Caco-2 (cell line): Measurements from ENCODE around the gene FARS2. TPM values are rescaled to one million over a fixed set of nuclear protein-coding genes. Genes with fewer than 3 reads are reported as not detected.

Experiments
- BruUV-seq: library from RNA; stranded (reverse); fragments of 400-500 nt; replicated peaks from 2 replicates; lab custom pipeline; 2021; lab: Mats Ljungman, UMichigan
- CTCF ChIA-PET: fragments of 300-600 bp; sonication (Branson Sonifier 250); formaldehyde crosslinking; loops from one replicate; lab custom pipeline; 2022; ENCODE audit warnings: antibody characterized with exemption; lab: Charles Lee
- POLR2A ChIA-PET: fragments of 300-600 bp; sonication (Branson Sonifier 250); formaldehyde crosslinking; loops from one replicate; lab custom pipeline; 2022; ENCODE audit warnings: antibody characterized with exemption; lab: Charles Lee
- DNase-seq, 2 experiments: peaks; one replicate each; pipeline versions ENCODE4 v3.0.0 to v3.0.0-alpha.2; 2020 to 2022
- H3K27me3 ChIP-seq: replicated peaks from 2 replicates; pipeline ENCODE4 v1.6.0; 2011; ENCODE audit warnings: low read length; ENCODE audit not compliant: control insufficient read depth, insufficient read depth
- H3K36me3 ChIP-seq: 2 replicates; pipeline ENCODE4 v1.5.1; 2011; ENCODE audit warnings: low read length; ENCODE audit not compliant: control insufficient read depth, insufficient read depth
- H3K4me1 ChIP-seq: fragments of 250-450 bp; sonication (Bioruptor Pico); 2 replicates; pipeline ENCODE4 v1.5.1; 2020; ENCODE audit warnings: mild to moderate bottlenecking
- H3K4me3 ChIP-seq: 2 replicates; pipeline ENCODE4 v1.5.1; 2011; ENCODE audit warnings: low read depth, mild to moderate bottlenecking, control low read depth, low read length
- H3K9me3 ChIP-seq: fragments of 250-450 bp; sonication (Bioruptor Pico); 2 replicates; pipeline ENCODE4 v1.5.1; 2020; ENCODE audit warnings: mild to moderate bottlenecking, moderate library complexity
- H3K27ac Mint-ChIP-seq: one replicate; pipeline ENCODE4 v1.8.0; 2022; ENCODE audit warnings: mixed read lengths; ENCODE audit not compliant: unreplicated experiment
- H3K27me3 Mint-ChIP-seq: one replicate; pipeline ENCODE4 v1.8.0; 2022; ENCODE audit warnings: mixed read lengths; ENCODE audit not compliant: insufficient read depth, unreplicated experiment
- H3K36me3 Mint-ChIP-seq: one replicate; pipeline ENCODE4 v1.8.0; 2022; ENCODE audit warnings: mild to moderate bottlenecking, mixed read lengths; ENCODE audit not compliant: insufficient read depth, unreplicated experiment
- H3K4me1 Mint-ChIP-seq: one replicate; pipeline ENCODE4 v1.8.0; 2022; ENCODE audit warnings: low read depth, mixed read lengths; ENCODE audit not compliant: unreplicated experiment
- H3K4me3 Mint-ChIP-seq: one replicate; pipeline ENCODE4 v1.8.0; 2022; ENCODE audit warnings: mild to moderate bottlenecking, moderate library complexity, mixed read lengths; ENCODE audit not compliant: unreplicated experiment
- H3K9me3 Mint-ChIP-seq: one replicate; pipeline ENCODE4 v1.8.0; 2022; ENCODE audit warnings: mixed read lengths; ENCODE audit not compliant: unreplicated experiment
- intact Hi-C: fragments of 100-400 bp; cut with micrococcal nuclease; formaldehyde crosslinking; loops from one replicate; pipeline ENCODE4 v1.10.0; 2022; ENCODE audit not compliant: unreplicated experiment
- total RNA-seq: library from RNA; stranded (reverse); gene quantifications from 2 replicates; pipeline ENCODE4 v1.2.3, GENCODE V29; 2022
- TF ChIP-seq, protein P1 (sequence below), 2 experiments: fragments of 200-600 bp in 1 of 2; IDR thresholded peaks; 1 replicate in 1 of 2; 2 replicates in 1 of 2; pipeline versions ENCODE4 v1.5.1 to v1.8.0; 2011 to 2022; ENCODE audit warnings: antibody characterized with exemption in 1 of 2, control low read depth in 1 of 2, inconsistent platforms in 1 of 2, low read depth in 1 of 2, low read length in 1 of 2, mild to moderate bottlenecking in 1 of 2, moderate library complexity in 1 of 2; ENCODE audit not compliant: insufficient read depth in 1 of 2, severe bottlenecking in 1 of 2, unreplicated experiment in 1 of 2

Gene FARS2
- total RNA-seq, 1 experiment from 2014 or later: 15.4 TPM

- Mint-ChIP-seq H3K27ac (no peak overlapping the region), H3K36me3 (no peaks in the 10 kb centered on the region), H3K4me1 (no peaks in the 10 kb centered on the region), H3K9me3 (no peaks in the 10 kb centered on the region), H3K27me3 (no peaks in the 10 kb centered on the region), H3K4me3 (no peak overlapping the region)
- TF ChIP-seq, protein P1, sequence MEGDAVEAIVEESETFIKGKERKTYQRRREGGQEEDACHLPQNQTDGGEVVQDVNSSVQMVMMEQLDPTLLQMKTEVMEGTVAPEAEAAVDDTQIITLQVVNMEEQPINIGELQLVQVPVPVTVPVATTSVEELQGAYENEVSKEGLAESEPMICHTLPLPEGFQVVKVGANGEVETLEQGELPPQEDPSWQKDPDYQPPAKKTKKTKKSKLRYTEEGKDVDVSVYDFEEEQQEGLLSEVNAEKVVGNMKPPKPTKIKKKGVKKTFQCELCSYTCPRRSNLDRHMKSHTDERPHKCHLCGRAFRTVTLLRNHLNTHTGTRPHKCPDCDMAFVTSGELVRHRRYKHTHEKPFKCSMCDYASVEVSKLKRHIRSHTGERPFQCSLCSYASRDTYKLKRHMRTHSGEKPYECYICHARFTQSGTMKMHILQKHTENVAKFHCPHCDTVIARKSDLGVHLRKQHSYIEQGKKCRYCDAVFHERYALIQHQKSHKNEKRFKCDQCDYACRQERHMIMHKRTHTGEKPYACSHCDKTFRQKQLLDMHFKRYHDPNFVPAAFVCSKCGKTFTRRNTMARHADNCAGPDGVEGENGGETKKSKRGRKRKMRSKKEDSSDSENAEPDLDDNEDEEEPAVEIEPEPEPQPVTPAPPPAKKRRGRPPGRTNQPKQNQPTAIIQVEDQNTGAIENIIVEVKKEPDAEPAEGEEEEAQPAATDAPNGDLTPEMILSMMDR (IDR thresholded peaks at IDR 0.05; ENCODE audit: insufficient read depth in 1 of 2, low read depth in 1 of 2, low read length in 1 of 2, severe bottlenecking in 1 of 2, unreplicated experiment in 1 of 2): no peak
- H3K27me3 ChIP-seq: no peaks in the 10 kb centered on the region
- DNase-seq: no peak
- no peak overlapping the region for H3K4me3 ChIP-seq
- ChIA-PET POLR2A (no interaction called here), CTCF (no interaction called here)
- intact Hi-C loops: no loop called here
- H3K36me3 ChIP-seq: no peaks in the 10 kb centered on the region
- no TSS peak for BruUV-seq
- no peaks in the 10 kb centered on the region for H3K9me3 ChIP-seq
- H3K4me1 ChIP-seq: no peaks in the 10 kb centered on the region
These were observed 415.4 kb downstream of the FARS2 start for GRCh38 chr6:5676701-5677100.

- no TSS peak for BruUV-seq
- Histone ChIP-seq H3K4me1 (no peaks in the 10 kb centered on the region), H3K36me3 (no peaks in the 10 kb centered on the region), H3K9me3 (no peaks in the 10 kb centered on the region), H3K4me3 (no peak overlapping the region), H3K27me3 (no peaks in the 10 kb centered on the region)
- no peak for DNase-seq
- ChIA-PET POLR2A (no interaction called here), CTCF (no interaction called here)
- peaks cover 2% of the 10 kb centered on the region for H3K9me3 Mint-ChIP-seq
- no peaks in the 10 kb centered on the region for H3K4me1 Mint-ChIP-seq
- no peak overlapping the region for H3K4me3 Mint-ChIP-seq
- TF ChIP-seq, protein P1 (IDR thresholded peaks at IDR 0.05; ENCODE audit: insufficient read depth in 1 of 2, low read depth in 1 of 2, low read length in 1 of 2, severe bottlenecking in 1 of 2, unreplicated experiment in 1 of 2): no peak
- no peak overlapping the region for H3K27ac Mint-ChIP-seq
- no peaks in the 10 kb centered on the region for H3K36me3 Mint-ChIP-seq
- intact Hi-C loops: no loop called here
- no peaks in the 10 kb centered on the region for H3K27me3 Mint-ChIP-seq
These were observed 416.1 kb downstream of the FARS2 start for GRCh38 chr6:5677219-5678000.

DNA sequence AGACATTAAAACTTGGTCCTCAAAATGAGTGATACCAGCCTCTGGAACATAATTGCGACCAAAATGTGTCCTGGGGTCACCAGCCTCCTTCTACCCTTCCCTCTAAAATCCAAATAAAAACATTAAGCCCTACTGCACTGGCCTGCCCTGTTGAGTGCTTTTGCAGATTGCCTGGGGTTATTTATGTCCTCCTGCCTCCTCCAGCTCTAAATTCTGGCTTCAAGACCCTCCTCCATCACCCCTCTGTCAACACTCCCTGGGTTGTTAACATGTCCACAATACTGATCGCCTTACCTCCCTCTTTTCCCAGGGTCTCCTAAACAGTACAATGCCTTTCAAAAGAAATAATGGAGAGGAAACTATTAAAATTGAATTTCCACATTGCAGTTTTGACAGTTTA is 418.0 kb downstream of the FARS2 start:
- ChIA-PET POLR2A (no interaction called here), CTCF (no interaction called here)
- Mint-ChIP-seq H3K9me3 (peaks cover 10% of the 10 kb centered on the region), H3K27me3 (no peaks in the 10 kb centered on the region), H3K4me3 (no peak overlapping the region), H3K4me1 (no peaks in the 10 kb centered on the region), H3K36me3 (no peaks in the 10 kb centered on the region), H3K27ac (no peak overlapping the region)
- no peak for DNase-seq
- Histone ChIP-seq H3K36me3 (no peaks in the 10 kb centered on the region), H3K4me1 (no peaks in the 10 kb centered on the region), H3K9me3 (no peaks in the 10 kb centered on the region), H3K27me3 (no peaks in the 10 kb centered on the region), H3K4me3 (no peak overlapping the region)
- intact Hi-C loops: no loop called here
- BruUV-seq: no TSS peak
- TF ChIP-seq, protein P1 (IDR thresholded peaks at IDR 0.05; ENCODE audit: insufficient read depth in 1 of 2, low read depth in 1 of 2, low read length in 1 of 2, severe bottlenecking in 1 of 2, unreplicated experiment in 1 of 2): no peak
